Activated naive CD4-positive, alpha-beta T cell treated with anti-CD3 and anti-CD28 coated beads for 36 hours (primary cell): ENCODE measurements around the gene PCDHGA2. TPM values are rescaled to one million over a fixed set of nuclear protein-coding genes. Genes with fewer than 3 reads are reported as not detected.
"Not testable (repeated sequence)": the region's sequence is repeated elsewhere in the genome, so short reads cannot be mapped to it uniquely, and the experiment has no call there.

Experiments
- CTCF ChIA-PET: fragments of 350-600 bp; sonication (Branson Sonifier 250); formaldehyde crosslinking; loops from one replicate; lab custom pipeline; 2021; ENCODE audit warnings: antibody characterized with exemption; lab: Charles Lee
- DNase-seq: peaks from one replicate; pipeline ENCODE4 v3.0.0-alpha.2; 2020
- H3K27ac Mint-ChIP-seq: one replicate; pipeline ENCODE4 v1.8.0; 2021; ENCODE audit warnings: mild to moderate bottlenecking, mixed read lengths
- H3K27me3 Mint-ChIP-seq: one replicate; pipeline ENCODE4 v1.8.0; 2021; ENCODE audit warnings: low read depth, mixed read lengths
- H3K36me3 Mint-ChIP-seq: one replicate; pipeline ENCODE4 v1.8.0; 2021; ENCODE audit warnings: low read depth, mixed read lengths
- H3K4me1 Mint-ChIP-seq: one replicate; pipeline ENCODE4 v1.8.0; 2021; ENCODE audit warnings: low read depth, mixed read lengths
- H3K4me3 Mint-ChIP-seq: one replicate; pipeline ENCODE4 v1.8.0; 2021; ENCODE audit warnings: mild to moderate bottlenecking, moderate library complexity, mixed read lengths
- H3K9me3 Mint-ChIP-seq: one replicate; pipeline ENCODE4 v1.8.0; 2021; ENCODE audit warnings: mixed read lengths
- intact Hi-C: fragments of 100-400 bp; cut with micrococcal nuclease; formaldehyde crosslinking; loops from one replicate; pipeline ENCODE4 v1.15.1; 2023
- total RNA-seq, 2 experiments: library from RNA; stranded (reverse); gene quantifications; one replicate each; pipeline ENCODE4 v1.2.3, GENCODE V29; 2021

Gene PCDHGA2
- not detected for total RNA-seq

GRCh38 chr5:141338538-141339306 lies at the start of gene PCDHGA2:
Gene PCDHGA2, plus strand, starts transcription at chr5:141338760.
- Mint-ChIP-seq H3K36me3 (peaks cover 23% of the 10 kb centered on the region), H3K4me1 (no peaks in the 10 kb centered on the region), H3K4me3 (no peak within 1 kb of the TSS), H3K27ac (no peak within 1 kb of the TSS), H3K9me3 (peaks cover 30% of the 10 kb centered on the region), H3K27me3 (peaks cover 61% of the 10 kb centered on the region)
- CTCF ChIA-PET = interaction anchor here (0.6 to 1.8 kb wide), 5 partner anchors 8 to 64 kb away, joined by 3 to 7 read pairs (median 3); partner anchors contain the start of genes PCDHGA9 and TAF7
- intact Hi-C loops = no loop called here
- peak; percentile 14 for DNase-seq

GRCh38 chr5:141298376-141298775 lies 40.2 kb upstream of the PCDHGA2 start:
- Mint-ChIP-seq H3K36me3 (peaks cover 47% of the 10 kb centered on the region), H3K4me1 (no peaks in the 10 kb centered on the region), H3K4me3 (no peak overlapping the region), H3K9me3 (peaks cover 55% of the 10 kb centered on the region), H3K27me3 (no peaks in the 10 kb centered on the region), H3K27ac (no peak overlapping the region)
- CTCF ChIA-PET = no interaction called here
- no peak for DNase-seq
- intact Hi-C loops = no loop called here

GRCh38 chr5:141303756-141304155 lies 34.8 kb upstream of the PCDHGA2 start, which contains the start of gene SLC25A2:
Gene SLC25A2, minus strand, starts transcription at chr5:141304049. Its CDS starts 184 bp downstream, at chr5:141303865.
- peaks cover 41% of the 10 kb centered on the region for H3K36me3 Mint-ChIP-seq
- CTCF ChIA-PET = interaction anchor here (0.6 kb wide), 1 partner anchor 80 kb away, joined by 5 read pairs; the partner anchor contains the start of gene PCDHB14

GRCh38 chr5:141306630-141307029 lies 31.9 kb upstream of the PCDHGA2 start:
- Mint-ChIP-seq H3K9me3 (peaks cover 70% of the 10 kb centered on the region), H3K27me3 (no peaks in the 10 kb centered on the region), H3K36me3 (peaks cover 49% of the 10 kb centered on the region), H3K4me1 (no peaks in the 10 kb centered on the region), H3K4me3 (no peak overlapping the region), H3K27ac (no peak overlapping the region)
- intact Hi-C loops = no loop called here
- DNase-seq = no peak
- CTCF ChIA-PET = no interaction called here

More at GRCh38 chr5:141303756-141304155, 34.8 kb upstream of the PCDHGA2 start, which contains the start of gene SLC25A2:
- Mint-ChIP-seq H3K9me3 (peaks cover 55% of the 10 kb centered on the region), H3K27ac (no peak within 1 kb of the TSS), H3K4me1 (no peaks in the 10 kb centered on the region), H3K27me3 (no peaks in the 10 kb centered on the region), H3K4me3 (no peak within 1 kb of the TSS)
- DNase-seq = no peak
- intact Hi-C loops = no loop called here

- no peaks in the 10 kb centered on the region for H3K27me3 Mint-ChIP-seq
- no peak overlapping the region for H3K27ac Mint-ChIP-seq
- peaks cover 6% of the 10 kb centered on the region for H3K4me1 Mint-ChIP-seq
- intact Hi-C loops = no loop called here
- H3K9me3 Mint-ChIP-seq = peaks cover 76% of the 10 kb centered on the region
- CTCF ChIA-PET = no interaction called here
- DNase-seq = no peak
- H3K36me3 Mint-ChIP-seq = peaks cover 71% of the 10 kb centered on the region
- no peak overlapping the region for H3K4me3 Mint-ChIP-seq
These were observed 24.8 kb upstream of the PCDHGA2 start for GRCh38 chr5:141313711-141314110.

GRCh38 chr5:141316963-141317362 lies 21.6 kb upstream of the PCDHGA2 start:
- H3K27ac Mint-ChIP-seq, intact Hi-C loops, DNase-seq, CTCF ChIA-PET, H3K27me3 Mint-ChIP-seq, H3K4me3 Mint-ChIP-seq: not testable (repeated sequence)
- H3K4me1 Mint-ChIP-seq = peaks cover 25% of the 10 kb centered on the region
- H3K36me3 Mint-ChIP-seq = peaks cover 75% of the 10 kb centered on the region
- peaks cover 65% of the 10 kb centered on the region for H3K9me3 Mint-ChIP-seq

- CTCF ChIA-PET = interaction anchor here (0.9 to 2.1 kb wide), 6 partner anchors 10 to 1512 kb away, joined by 3 to 8 read pairs (median 4); partner anchors contain the start of gene PCDHGA10
- H3K4me3 Mint-ChIP-seq = peak overlapping the region; percentile 97
- H3K9me3 Mint-ChIP-seq = peaks cover 47% of the 10 kb centered on the region
- H3K4me1 Mint-ChIP-seq = peaks cover 25% of the 10 kb centered on the region
- no peaks in the 10 kb centered on the region for H3K27me3 Mint-ChIP-seq
- H3K36me3 Mint-ChIP-seq = peaks cover 58% of the 10 kb centered on the region
- intact Hi-C loops = no loop called here
- no peak for DNase-seq
- peak overlapping the region; percentile 39 for H3K27ac Mint-ChIP-seq
These were observed 19.4 kb upstream of the PCDHGA2 start for GRCh38 chr5:141319202-141319601.

- DNase-seq = no peak
- CTCF ChIA-PET = interaction anchor here (0.6 to 2.1 kb wide), 22 partner anchors 8 to 1511 kb away, joined by 3 to 19 read pairs (median 4); partner anchors contain the start of genes PCDHGA1, PCDHGA10, PCDHGA12 and PCDHGA2
- Mint-ChIP-seq H3K4me3 (peak overlapping the region; percentile 97), H3K9me3 (peaks cover 45% of the 10 kb centered on the region), H3K27me3 (no peaks in the 10 kb centered on the region), H3K27ac (peak overlapping the region; percentile 99), H3K36me3 (peaks cover 56% of the 10 kb centered on the region), H3K4me1 (peaks cover 25% of the 10 kb centered on the region)
- intact Hi-C loops = loop anchor here (1.0 to 10.0 kb wide), 11 partner anchors 23 to 1202 kb away; partner anchors contain the start of genes ANKHD1, PCDHGA10, PCDHGA3 and PFDN1
These were observed 18.9 kb upstream of the PCDHGA2 start for GRCh38 chr5:141319699-141320098.

- H3K36me3 Mint-ChIP-seq = peaks cover 48% of the 10 kb centered on the region
- intact Hi-C loops = loop anchor here (1.0 to 10.0 kb wide), 11 partner anchors 22 to 1203 kb away; partner anchors contain the start of genes ANKHD1, PCDHGA10, PCDHGA3 and PFDN1
- no peaks in the 10 kb centered on the region for H3K27me3 Mint-ChIP-seq
- DNase-seq = peak; percentile 95
- CTCF ChIA-PET = interaction anchor here (0.6 to 2.7 kb wide), 26 partner anchors 9 to 244 kb away, joined by 3 to 19 read pairs (median 4); partner anchors contain the start of genes PCDHGA1, PCDHGA10, PCDHGA12 and PCDHGA2
- peaks cover 38% of the 10 kb centered on the region for H3K9me3 Mint-ChIP-seq
- H3K4me3 Mint-ChIP-seq = peak within 1 kb of the TSS; percentile 97
- H3K27ac Mint-ChIP-seq = peak within 1 kb of the TSS; percentile 99
- H3K4me1 Mint-ChIP-seq = peaks cover 25% of the 10 kb centered on the region
These were observed 18.1 kb upstream of the PCDHGA2 start, which contains the start of gene TAF7 for GRCh38 chr5:141320225-141321169. Gene TAF7, minus strand, starts transcription at chr5:141320784. Its CDS starts 740 bp downstream, at chr5:141320044.

- peaks cover 29% of the 10 kb centered on the region for H3K9me3 Mint-ChIP-seq
- H3K27ac Mint-ChIP-seq = no peak overlapping the region
- H3K4me3 Mint-ChIP-seq = no peak overlapping the region
- peaks cover 5% of the 10 kb centered on the region for H3K27me3 Mint-ChIP-seq
- peaks cover 32% of the 10 kb centered on the region for H3K36me3 Mint-ChIP-seq
- H3K4me1 Mint-ChIP-seq = peaks cover 26% of the 10 kb centered on the region
- CTCF ChIA-PET = interaction anchor here (2.5 to 2.7 kb wide), 2 partner anchors 236 to 242 kb away, joined by 10 to 15 read pairs; no protein-coding TSS in a partner anchor
- intact Hi-C loops = loop anchor here (5.0 to 10.0 kb wide), 2 partner anchors 237 to 1205 kb away; no protein-coding TSS in a partner anchor
- DNase-seq = no peak
These were observed 16.3 kb upstream of the PCDHGA2 start for GRCh38 chr5:141322261-141322660.

- Mint-ChIP-seq H3K4me1 (peaks cover 2% of the 10 kb centered on the region), H3K36me3 (peaks cover 2% of the 10 kb centered on the region), H3K9me3 (peaks cover 12% of the 10 kb centered on the region), H3K27ac (no peak overlapping the region), H3K27me3 (peaks cover 24% of the 10 kb centered on the region), H3K4me3 (peak overlapping the region; percentile 82)
- CTCF ChIA-PET = interaction anchor here (0.6 to 1.5 kb wide), 3 partner anchors 44 to 186 kb away, joined by 4 to 6 read pairs (median 4); partner anchors contain the start of gene PCDHGA12
- intact Hi-C loops = loop anchor here (1.0 to 10.0 kb wide), 2 partner anchors 198 to 241 kb away; no protein-coding TSS in a partner anchor
- peak; percentile 82 for DNase-seq
These were observed 12.3 kb upstream of the PCDHGA2 start for GRCh38 chr5:141326088-141326854.
